B cell (primary cell): ENCODE measurements around the gene KLF3. TPM values are rescaled to one million over a fixed set of nuclear protein-coding genes. Genes with fewer than 3 reads are reported as not detected.
A peak's percentile ranks its signal among the peaks of the same experiment; 100 is the strongest.

ENCODE experiments used
- ATAC-seq: fragments of 200-7000 bp; cut with Tn5 transposase; one replicate; pipeline ENCODE4 v1.10.0; 2021; ENCODE audit warnings: low read depth, mild to moderate bottlenecking, moderate number of reproducible peaks, moderate library complexity
- CTCF ChIA-PET: fragments of 350-600 bp; sonication (Branson Sonifier 250); formaldehyde crosslinking; loops from one replicate; lab custom pipeline; 2021; ENCODE audit warnings: antibody characterized with exemption, inconsistent platforms; lab: Charles Lee
- POLR2A ChIA-PET: fragments of 350-600 bp; sonication (Branson Sonifier 250); formaldehyde crosslinking; loops from one replicate; lab custom pipeline; 2021; ENCODE audit warnings: antibody characterized with exemption; lab: Charles Lee
- DNase-seq: peaks from one replicate; pipeline ENCODE4 v3.0.0; 2013
- H2AFZ ChIP-seq: 2 replicates; pipeline ENCODE4 v1.6.1; 2012; ENCODE audit warnings: mild to moderate bottlenecking, low read depth, low read length; ENCODE audit not compliant: insufficient read depth, poor library complexity, severe bottlenecking
- H3K27ac ChIP-seq, 2 donors: 1 replicate in 1 of 2; 2 replicates in 1 of 2; pipeline ENCODE4 v1.5.1; 2012 to 2013; ENCODE audit warnings: low read length in 2 of 2, mild to moderate bottlenecking in 2 of 2, moderate library complexity in 1 of 2
- H3K27me3 ChIP-seq, 4 experiments: fragments of 200-600 bp in 1 of 4; sonication (generic) in 1 of 4; replicated peaks in 1 of 4; 1 replicate in 2 of 4; 2 replicates in 2 of 4; pipeline versions ENCODE4 v1.6.1 to v1.7.0; 2013 to 2016; ENCODE audit warnings: low read length in 3 of 4, mild to moderate bottlenecking in 2 of 4, mixed read lengths in 1 of 4, moderate library complexity in 1 of 4; ENCODE audit not compliant: insufficient read depth in 4 of 4, control insufficient read depth in 3 of 4; ENCODE audit errors: control extremely low read depth in 1 of 4
- H3K36me3 ChIP-seq, 2 experiments: replicated peaks in 1 of 2; 1 replicate in 1 of 2; 2 replicates in 1 of 2; pipeline versions ENCODE4 v1.6.1 to v1.7.1; 2013; ENCODE audit warnings: low read length in 1 of 2; ENCODE audit not compliant: insufficient read depth in 2 of 2, control insufficient read depth in 1 of 2; ENCODE audit errors: control extremely low read depth in 1 of 2, extremely low read depth in 1 of 2
- H3K4me1 ChIP-seq, 2 donors: fragments of 200-600 bp in 1 of 2; sonication (generic) in 1 of 2; 1 replicate in 1 of 2; 2 replicates in 1 of 2; pipeline versions ENCODE4 v1.5.1 to v1.6.1; 2013 to 2017; ENCODE audit warnings: low read length in 2 of 2; ENCODE audit not compliant: control insufficient read depth in 2 of 2, insufficient read depth in 2 of 2
- H3K4me2 ChIP-seq: replicated peaks from 2 replicates; pipeline ENCODE3; 2012; ENCODE audit warnings: mild to moderate bottlenecking, low read depth, low read length; ENCODE audit not compliant: poor library complexity, severe bottlenecking
- H3K4me3 ChIP-seq, 5 experiments: fragments of 200-600 bp in 1 of 5; sonication (generic) in 1 of 5; 1 replicate in 3 of 5; 2 replicates in 2 of 5; pipeline versions ENCODE4 v1.5.1 to v1.7.0; 2011 to 2016; ENCODE audit warnings: low read length in 4 of 5, mild to moderate bottlenecking in 4 of 5, low read depth in 2 of 5, control low read depth in 1 of 5, moderate library complexity in 1 of 5; ENCODE audit not compliant: insufficient read depth in 1 of 5; ENCODE audit errors: control extremely low read depth in 1 of 5, extremely low read depth in 1 of 5
- H3K79me2 ChIP-seq: fragments of 200-600 bp; sonication (generic); one replicate; pipeline ENCODE4 v1.6.0; 2016; ENCODE audit warnings: low read length; ENCODE audit not compliant: control insufficient read depth, insufficient read depth
- H3K9ac ChIP-seq: fragments of 200-600 bp; sonication (generic); 2 replicates; pipeline ENCODE4 v1.6.1; 2017; ENCODE audit warnings: mild to moderate bottlenecking, low read length, moderate library complexity
- H3K9me3 ChIP-seq, 3 donors: one replicate each; pipeline versions ENCODE4 v1.6.1 to v1.7.1; 2013; ENCODE audit warnings: low read length in 2 of 3; ENCODE audit not compliant: control insufficient read depth in 2 of 3, insufficient read depth in 1 of 3; ENCODE audit errors: control extremely low read depth in 1 of 3
- H4K20me1 ChIP-seq: 2 replicates; pipeline ENCODE4 v1.6.0; 2012; ENCODE audit warnings: mild to moderate bottlenecking, low read length; ENCODE audit not compliant: insufficient read depth, control insufficient read depth, poor library complexity, severe bottlenecking
- H3K27ac Mint-ChIP-seq: one replicate; pipeline ENCODE4 v1.8.0; 2021; ENCODE audit warnings: mixed read lengths
- H3K27me3 Mint-ChIP-seq: one replicate; pipeline ENCODE4 v1.8.0; 2021; ENCODE audit warnings: mixed read lengths
- H3K4me1 Mint-ChIP-seq: one replicate; pipeline ENCODE4 v1.8.0; 2021; ENCODE audit warnings: mixed read lengths
- H3K4me3 Mint-ChIP-seq: one replicate; pipeline ENCODE4 v1.8.0; 2021; ENCODE audit warnings: mixed read lengths
- H3K9me3 Mint-ChIP-seq: one replicate; pipeline ENCODE4 v1.8.0; 2022; ENCODE audit warnings: mixed read lengths; ENCODE audit not compliant: insufficient read depth
- EZH2 ChIP-seq: IDR thresholded peaks from 2 replicates; pipeline ENCODE4 v1.6.1; 2012; ENCODE audit warnings: borderline replicate concordance, low read depth, mild to moderate bottlenecking, moderate library complexity, low read length; ENCODE audit not compliant: insufficient read depth, poor library complexity, severe bottlenecking
- WGBS: methylation state at CpG from one replicate; pipeline ENCODE4 v1.1.5; 2013; ENCODE audit warnings: missing lambda C conversion rate; ENCODE audit not compliant: insufficient coverage; 5-methylcytosine and 5-hydroxymethylcytosine counted together
- intact Hi-C: fragments of 100-400 bp; cut with micrococcal nuclease; formaldehyde crosslinking; loops from one replicate; pipeline ENCODE4 v1.10.0; 2022
- polyA plus RNA-seq: library from polyadenylated mRNA; depleted of rRNA; stranded (reverse); fragments of >200 nt; gene quantifications from 2 replicates; pipeline ENCODE4 v1.2.3, GENCODE V29; 2012
- total RNA-seq, 2 donors: library from RNA; stranded (reverse); fragments of 120-200 nt in 1 of 2; gene quantifications; 1 replicate in 1 of 2; 2 replicates in 1 of 2; pipeline versions ENCODE4 v1.2.3 to v1.2.4, GENCODE V29; 2013 to 2022
- TF ChIP-seq, protein P1 (sequence below): fragments of 200-600 bp; IDR thresholded peaks from one replicate; pipeline ENCODE4 v1.8.0; 2022; ENCODE audit warnings: antibody characterized with exemption, mild to moderate bottlenecking

KLF3 gene
- total and polyA plus RNA-seq, 2 donors (not counting 1 experiment from before 2014, with no cell fraction given), result 32.9 to 51.9 TPM

DNA sequence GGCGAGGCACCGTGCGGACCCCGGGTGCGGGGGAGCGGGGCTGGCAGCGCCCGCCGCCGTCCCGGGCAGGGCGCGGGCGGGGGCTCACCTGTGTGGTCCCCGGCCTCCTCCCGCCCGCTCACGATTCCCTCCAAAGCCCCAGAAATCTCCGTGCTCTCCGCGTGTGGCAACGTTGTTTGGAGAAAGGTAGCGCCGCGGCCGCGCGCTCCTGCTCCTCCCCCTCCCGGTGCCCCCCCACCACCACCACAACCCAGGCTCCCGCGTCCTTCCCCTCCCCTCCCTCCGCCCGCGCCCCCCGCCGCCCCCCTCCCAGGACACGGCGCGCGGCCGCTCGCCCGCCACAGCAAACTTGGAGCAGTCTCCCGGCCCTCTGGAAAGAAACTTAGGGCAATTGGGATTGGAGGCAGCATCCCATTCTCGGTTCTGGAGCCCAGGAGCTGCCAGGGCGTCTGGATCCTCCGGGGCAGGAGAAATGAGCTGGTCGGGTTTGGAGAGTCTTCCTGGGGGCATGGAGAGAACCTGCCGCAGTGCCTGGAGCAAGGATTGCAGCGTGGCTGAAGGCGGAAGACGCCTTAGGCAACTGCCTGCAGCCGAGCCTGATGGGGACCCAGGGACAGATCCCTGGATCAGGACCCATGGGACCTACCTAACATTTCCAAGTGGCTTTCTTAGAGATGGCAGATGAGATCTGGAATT is 855 bp downstream of the KLF3 start:
- CTCF ChIA-PET, result interaction anchor here (1.2 to 3.4 kb wide), 2 partner anchors 10 to 12 kb away, joined by 3 to 24 read pairs; no protein-coding TSS in a partner anchor
- peaks cover 52 to 62% of the 10 kb centered on the region in 2 donors for H3K4me1 ChIP-seq

More for the DNA sequence above, 855 bp downstream of the KLF3 start:
- Mint-ChIP-seq H3K9me3 (no peaks in the 10 kb centered on the region), H3K27me3 (no peaks in the 10 kb centered on the region), H3K27ac (peak overlapping the region; percentile 95), H3K4me1 (peaks cover 64% of the 10 kb centered on the region), H3K4me3 (peak overlapping the region; percentile 97)
- TF ChIP-seq, protein P1, sequence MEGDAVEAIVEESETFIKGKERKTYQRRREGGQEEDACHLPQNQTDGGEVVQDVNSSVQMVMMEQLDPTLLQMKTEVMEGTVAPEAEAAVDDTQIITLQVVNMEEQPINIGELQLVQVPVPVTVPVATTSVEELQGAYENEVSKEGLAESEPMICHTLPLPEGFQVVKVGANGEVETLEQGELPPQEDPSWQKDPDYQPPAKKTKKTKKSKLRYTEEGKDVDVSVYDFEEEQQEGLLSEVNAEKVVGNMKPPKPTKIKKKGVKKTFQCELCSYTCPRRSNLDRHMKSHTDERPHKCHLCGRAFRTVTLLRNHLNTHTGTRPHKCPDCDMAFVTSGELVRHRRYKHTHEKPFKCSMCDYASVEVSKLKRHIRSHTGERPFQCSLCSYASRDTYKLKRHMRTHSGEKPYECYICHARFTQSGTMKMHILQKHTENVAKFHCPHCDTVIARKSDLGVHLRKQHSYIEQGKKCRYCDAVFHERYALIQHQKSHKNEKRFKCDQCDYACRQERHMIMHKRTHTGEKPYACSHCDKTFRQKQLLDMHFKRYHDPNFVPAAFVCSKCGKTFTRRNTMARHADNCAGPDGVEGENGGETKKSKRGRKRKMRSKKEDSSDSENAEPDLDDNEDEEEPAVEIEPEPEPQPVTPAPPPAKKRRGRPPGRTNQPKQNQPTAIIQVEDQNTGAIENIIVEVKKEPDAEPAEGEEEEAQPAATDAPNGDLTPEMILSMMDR, result no peak
- no peak for TF ChIP-seq EZH2
- Histone ChIP-seq H3K9me3 (no peaks in the 10 kb centered on the region), H3K4me3 (peak overlapping the region; percentile 80 to 94 (median 83)), H4K20me1 (no peaks in the 10 kb centered on the region), H3K36me3 (no peaks in the 10 kb centered on the region), H3K9ac (peak overlapping the region; percentile 85), H3K4me2 (peak overlapping the region; percentile 89), H3K79me2 (peaks cover 87% of the 10 kb centered on the region), H2AFZ (peak overlapping the region; percentile 68), H3K27ac (peak overlapping the region; percentile 77 to 88), H3K27me3 (no peaks in the 10 kb centered on the region)
- POLR2A ChIA-PET, result interaction anchor here (0.6 kb wide), 1 partner anchor 693 kb away, joined by 3 read pairs; no protein-coding TSS in a partner anchor
- intact Hi-C loops, result loop anchor here (1.0 to 10.0 kb wide), 10 partner anchors 8 to 1530 kb away; partner anchors contain the start of genes RELL1, RHOH, TBC1D1 and TLR10
- ATAC-seq, result no peak
- 2% methylated on average over 30 of the region's 53 CpGs for WGBS
- DNase-seq, result peak; percentile 63
